Mesenchymal stem cell (in vitro differentiated cells and primary cell): ENCODE results near the gene SLCO2A1.

Experiments
- DNase-seq: peaks from one replicate; pipeline ENCODE4 v3.0.0-alpha.2; 2013
- H2AFZ ChIP-seq: one replicate; pipeline ENCODE4 v1.6.1; 2013; ENCODE audit warnings: low read depth, mild to moderate bottlenecking, control low read depth, inconsistent platforms, low read length, moderate library complexity
- H2AK5ac ChIP-seq: 2 replicates; pipeline ENCODE4 v1.6.1; 2013; ENCODE audit warnings: low read length, moderate library complexity, mild to moderate bottlenecking, inconsistent platforms; ENCODE audit not compliant: severe bottlenecking
- H2BK120ac ChIP-seq: one replicate; pipeline ENCODE4 v1.6.1; 2013; ENCODE audit warnings: low read depth, mild to moderate bottlenecking, inconsistent platforms, low read length, moderate library complexity
- H2BK12ac ChIP-seq, 2 experiments: one replicate each; pipeline ENCODE4 v1.6.1; 2013; ENCODE audit warnings: inconsistent platforms in 2 of 2, low read length in 2 of 2, mild to moderate bottlenecking in 2 of 2, moderate library complexity in 2 of 2, control low read depth in 1 of 2
- H2BK15ac ChIP-seq: one replicate; pipeline ENCODE4 v1.6.1; 2013; ENCODE audit warnings: mild to moderate bottlenecking, low read depth, inconsistent platforms; ENCODE audit not compliant: poor library complexity, severe bottlenecking
- H2BK5ac ChIP-seq: 2 replicates; pipeline ENCODE4 v1.6.1; 2013; ENCODE audit warnings: low read depth, mild to moderate bottlenecking, low read length, control low read depth, inconsistent platforms; ENCODE audit not compliant: poor library complexity, severe bottlenecking
- H3K14ac ChIP-seq, 2 experiments: one replicate each; pipeline ENCODE4 v1.6.1; 2013; ENCODE audit warnings: inconsistent platforms in 2 of 2, low read length in 2 of 2, control low read depth in 1 of 2, mild to moderate bottlenecking in 1 of 2, moderate library complexity in 1 of 2
- H3K18ac ChIP-seq, 2 experiments: one replicate each; pipeline ENCODE4 v1.6.1; 2013; ENCODE audit warnings: inconsistent platforms in 2 of 2, low read length in 2 of 2, control low read depth in 1 of 2, low read depth in 1 of 2, mild to moderate bottlenecking in 1 of 2
- H3K23ac ChIP-seq, 2 experiments: one replicate each; pipeline ENCODE4 v1.6.1; 2013; ENCODE audit warnings: inconsistent platforms in 2 of 2, low read length in 2 of 2, mild to moderate bottlenecking in 2 of 2, moderate library complexity in 2 of 2, control low read depth in 1 of 2
- H3K27ac ChIP-seq: 2 replicates; pipeline ENCODE4 v1.5.1; 2013; ENCODE audit warnings: mild to moderate bottlenecking, moderate library complexity, low read length, control low read depth, inconsistent platforms; ENCODE audit not compliant: poor library complexity, severe bottlenecking
- H3K27me3 ChIP-seq, 2 experiments: 2 replicates each; pipeline versions ENCODE4 v1.6.1 to v1.7.0; 2013; ENCODE audit warnings: low read length in 2 of 2, mild to moderate bottlenecking in 2 of 2, moderate library complexity in 2 of 2, control low read depth in 1 of 2, inconsistent platforms in 1 of 2; ENCODE audit not compliant: control insufficient read depth in 1 of 2, insufficient read depth in 1 of 2
- H3K36me3 ChIP-seq, 2 experiments: 2 replicates each; pipeline versions ENCODE4 v1.6.1 to v1.7.0; 2013; ENCODE audit warnings: low read length in 2 of 2, control low read depth in 1 of 2, inconsistent platforms in 1 of 2, low read depth in 1 of 2, mild to moderate bottlenecking in 1 of 2; ENCODE audit not compliant: insufficient read depth in 2 of 2, control insufficient read depth in 1 of 2
- H3K4ac ChIP-seq, 2 experiments: one replicate each; pipeline ENCODE4 v1.6.1; 2013; ENCODE audit warnings: inconsistent platforms in 2 of 2, low read length in 2 of 2, mild to moderate bottlenecking in 2 of 2, moderate library complexity in 2 of 2, control low read depth in 1 of 2, low read depth in 1 of 2
- H3K4me1 ChIP-seq: 2 replicates; pipeline ENCODE4 v1.6.1; 2013; ENCODE audit warnings: low read depth, low read length, control low read depth; ENCODE audit not compliant: control insufficient read depth, insufficient read depth
- H3K4me2 ChIP-seq: 2 replicates; pipeline ENCODE4 v1.6.1; 2013; ENCODE audit warnings: low read length, mild to moderate bottlenecking, inconsistent platforms; ENCODE audit not compliant: poor library complexity, severe bottlenecking
- H3K4me3 ChIP-seq, 2 experiments: 2 replicates each; pipeline versions ENCODE4 v1.5.1 to v1.7.0; 2013; ENCODE audit warnings: low read length in 2 of 2, mild to moderate bottlenecking in 2 of 2, control low read depth in 1 of 2, low read depth in 1 of 2; ENCODE audit not compliant: insufficient read depth in 1 of 2
- H3K79me1 ChIP-seq: replicated peaks from 2 replicates; pipeline ENCODE4 v1.6.1; 2013; ENCODE audit warnings: mild to moderate bottlenecking, control low read depth, low read length, inconsistent platforms; ENCODE audit not compliant: poor library complexity, severe bottlenecking
- H3K9ac ChIP-seq: 2 replicates; pipeline ENCODE4 v1.7.0; 2013; ENCODE audit warnings: mild to moderate bottlenecking, low read length, moderate library complexity
- H3K9me3 ChIP-seq: 2 replicates; pipeline ENCODE4 v1.7.0; 2013; ENCODE audit warnings: mild to moderate bottlenecking, low read length; ENCODE audit not compliant: control insufficient read depth
- H4K8ac ChIP-seq: one replicate; pipeline ENCODE4 v1.6.1; 2013; ENCODE audit warnings: inconsistent platforms, mild to moderate bottlenecking, low read length, moderate library complexity
- H4K91ac ChIP-seq: one replicate; pipeline ENCODE4 v1.6.1; 2013; ENCODE audit warnings: mild to moderate bottlenecking, low read length, inconsistent platforms
- WGBS: methylation state at CpG from one replicate; pipeline ENCODE4 v1.1.7; 2013; ENCODE audit warnings: mixed read lengths; 5-methylcytosine and 5-hydroxymethylcytosine counted together

SLCO2A1 gene

GRCh38 chr3:134076851-134077250 lies 47.1 kb upstream of the SLCO2A1 start:
- Histone ChIP-seq H2BK5ac (no peak overlapping the region), H2BK15ac (no peak overlapping the region), H3K4ac (no peak overlapping the region), H3K27me3 (no peaks in the 10 kb centered on the region), H3K4me3 (no peak overlapping the region), H3K18ac (no peak overlapping the region), H3K36me3 (no peaks in the 10 kb centered on the region), H4K91ac (no peak overlapping the region), H3K9ac (no peak overlapping the region), H3K79me1 (no peaks in the 10 kb centered on the region), H3K4me1 (no peaks in the 10 kb centered on the region), H2AK5ac (no peak overlapping the region), H2BK12ac (no peak overlapping the region), H2AFZ (no peak overlapping the region), H3K4me2 (no peak overlapping the region), H3K14ac (no peak overlapping the region), H3K23ac (no peak overlapping the region), H3K9me3 (peaks cover 21% of the 10 kb centered on the region), H3K27ac (no peak overlapping the region), H4K8ac (no peak overlapping the region), H2BK120ac (no peak overlapping the region)
- WGBS: 55% methylated on average over 2 of the region's 2 CpGs
- DNase-seq: no peak

DNA sequence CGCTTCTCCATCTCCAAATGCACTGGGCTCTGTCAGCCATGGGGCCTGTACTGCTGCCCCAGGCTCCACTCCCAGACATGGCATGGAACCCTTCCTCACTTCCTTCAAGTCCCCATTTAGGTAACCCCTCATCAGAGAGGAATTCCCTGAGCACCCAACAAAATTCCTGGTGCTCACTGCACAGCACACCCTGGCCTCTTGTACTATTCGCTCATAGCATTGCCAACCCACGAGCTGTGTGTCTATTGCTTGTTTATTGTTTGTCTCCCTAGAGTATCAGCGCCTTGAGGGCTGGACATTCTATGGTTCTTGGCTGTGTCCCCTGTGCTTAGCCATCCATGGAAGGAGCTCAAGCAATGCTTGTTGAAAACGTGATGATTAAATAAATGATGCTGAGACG lies 46.1 kb upstream of the SLCO2A1 start:
- H4K8ac ChIP-seq: no peak overlapping the region
- no peak overlapping the region for H3K4ac ChIP-seq
- no peak overlapping the region for H2BK5ac ChIP-seq
- no peak overlapping the region for H3K27ac ChIP-seq
- 78% methylated on average over 6 of the region's 6 CpGs for WGBS
- no peak overlapping the region for H2BK15ac ChIP-seq
- H2AFZ ChIP-seq: no peak overlapping the region
- H3K4me1 ChIP-seq: no peaks in the 10 kb centered on the region
- no peak overlapping the region for H2BK120ac ChIP-seq
- DNase-seq: no peak
- H3K27me3 ChIP-seq: no peaks in the 10 kb centered on the region
- H4K91ac ChIP-seq: no peak overlapping the region
- H3K14ac ChIP-seq: no peak overlapping the region
- H3K36me3 ChIP-seq: no peaks in the 10 kb centered on the region
- H2BK12ac ChIP-seq: no peak overlapping the region
- H3K4me2 ChIP-seq: no peak overlapping the region
- no peak overlapping the region for H3K23ac ChIP-seq
- no peak overlapping the region for H2AK5ac ChIP-seq
- H3K79me1 ChIP-seq: no peaks in the 10 kb centered on the region
- H3K9me3 ChIP-seq: peaks cover 12% of the 10 kb centered on the region
- H3K18ac ChIP-seq: no peak overlapping the region
- no peak overlapping the region for H3K4me3 ChIP-seq
- no peak overlapping the region for H3K9ac ChIP-seq

- Histone ChIP-seq H3K4me3 (no peak overlapping the region), H3K4me1 (no peaks in the 10 kb centered on the region), H2BK15ac (no peak overlapping the region), H4K8ac (no peak overlapping the region), H3K9ac (no peak overlapping the region), H2BK5ac (no peak overlapping the region), H2BK120ac (no peak overlapping the region), H3K4ac (no peak overlapping the region), H3K27ac (no peak overlapping the region), H2BK12ac (no peak overlapping the region), H3K14ac (no peak overlapping the region), H4K91ac (no peak overlapping the region), H3K36me3 (no peaks in the 10 kb centered on the region), H2AK5ac (no peak overlapping the region), H3K79me1 (no peaks in the 10 kb centered on the region), H3K18ac (no peak overlapping the region), H3K23ac (no peak overlapping the region), H2AFZ (no peak overlapping the region), H3K9me3 (peaks cover 8% of the 10 kb centered on the region), H3K27me3 (no peaks in the 10 kb centered on the region), H3K4me2 (no peak overlapping the region)
- DNase-seq: no peak
- WGBS: 92% methylated on average over 3 of the region's 3 CpGs
Measured at GRCh38 chr3:134075568-134075825, 45.8 kb upstream of the SLCO2A1 start.

DNA sequence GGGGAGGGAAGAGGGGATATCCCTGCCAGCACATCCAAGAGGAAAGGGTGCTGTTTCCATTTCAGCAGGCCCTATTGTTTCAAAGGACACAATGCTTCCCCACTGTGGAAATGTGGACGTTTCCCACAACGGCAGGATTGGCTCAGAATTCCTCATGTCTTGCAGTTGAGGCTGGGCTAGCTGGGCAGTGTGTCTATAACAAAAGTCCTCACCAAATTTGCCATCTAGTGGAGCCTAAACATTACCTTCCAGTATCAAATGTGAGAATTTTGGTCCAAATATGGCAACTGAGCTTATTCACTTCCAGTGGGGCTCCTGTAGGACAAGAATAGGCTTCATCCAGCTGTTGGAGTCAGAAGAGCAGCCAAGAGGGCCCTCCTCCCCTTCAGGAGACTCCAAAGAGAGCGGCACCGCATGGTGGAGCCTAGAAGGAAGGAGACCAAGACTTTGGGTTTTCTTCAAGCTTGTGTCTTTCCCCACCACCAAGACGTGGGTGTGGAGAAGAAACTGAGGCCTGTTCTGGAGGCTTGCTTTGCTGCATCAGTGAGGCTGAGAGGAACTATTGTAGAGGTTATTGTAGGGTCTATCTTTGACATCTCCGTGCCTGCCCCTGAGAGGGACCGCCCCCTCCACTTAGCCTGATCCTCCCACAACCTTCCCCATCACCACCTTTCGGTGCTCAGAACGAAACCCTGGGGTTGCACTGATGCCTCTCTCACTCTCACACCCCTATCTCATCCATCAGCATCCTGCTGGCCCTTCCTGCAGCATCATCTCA lies 45.3 kb upstream of the SLCO2A1 start:
- Histone ChIP-seq H3K9me3 (peaks cover 3% of the 10 kb centered on the region), H3K79me1 (no peaks in the 10 kb centered on the region), H4K91ac (no peak overlapping the region), H3K14ac (no peak overlapping the region), H3K36me3 (no peaks in the 10 kb centered on the region), H3K4me2 (no peak overlapping the region), H3K27me3 (no peaks in the 10 kb centered on the region), H2AK5ac (no peak overlapping the region), H2BK5ac (no peak overlapping the region), H2BK120ac (no peak overlapping the region), H3K9ac (no peak overlapping the region), H2BK15ac (no peak overlapping the region), H4K8ac (no peak overlapping the region), H2BK12ac (no peak overlapping the region), H3K18ac (no peak overlapping the region), H3K4me1 (no peaks in the 10 kb centered on the region), H3K23ac (no peak overlapping the region), H3K4me3 (no peak overlapping the region), H2AFZ (no peak overlapping the region), H3K27ac (no peak overlapping the region), H3K4ac (no peak overlapping the region)
- no peak for DNase-seq
- 86% methylated on average over 9 of the region's 9 CpGs for WGBS
